ENCODE data around the gene CHRNA7.

DNA sequence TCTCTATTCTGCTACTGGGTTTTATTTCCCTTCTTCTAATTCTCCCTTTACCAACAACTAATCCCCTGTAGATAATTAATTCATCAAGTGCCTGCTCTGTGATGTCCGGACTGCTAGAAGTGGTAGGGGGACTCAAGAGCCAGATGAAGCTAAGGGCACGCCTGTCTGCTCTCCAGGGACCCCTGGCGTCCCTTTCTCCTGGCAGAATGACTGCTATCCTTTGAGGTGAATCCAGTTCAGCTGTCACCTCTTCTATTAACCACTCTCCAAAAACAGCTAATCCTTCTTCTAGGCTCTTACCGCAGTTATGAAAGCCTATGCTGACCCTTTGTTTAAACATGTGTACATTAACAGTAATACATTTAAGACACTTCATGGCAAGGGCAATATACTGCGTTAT is 1.4 kb upstream of the CHRNA7 start:
- TF ChIP-seq POLR2AphosphoS5 (IDR thresholded peaks at IDR 0.05) (no peak), POLR2A (IDR thresholded peaks at IDR 0.05) (no peak), EP300 (IDR thresholded peaks at IDR 0.05; ENCODE audit: low read depth) (no peak)
- TF ChIP-seq, protein P1, sequence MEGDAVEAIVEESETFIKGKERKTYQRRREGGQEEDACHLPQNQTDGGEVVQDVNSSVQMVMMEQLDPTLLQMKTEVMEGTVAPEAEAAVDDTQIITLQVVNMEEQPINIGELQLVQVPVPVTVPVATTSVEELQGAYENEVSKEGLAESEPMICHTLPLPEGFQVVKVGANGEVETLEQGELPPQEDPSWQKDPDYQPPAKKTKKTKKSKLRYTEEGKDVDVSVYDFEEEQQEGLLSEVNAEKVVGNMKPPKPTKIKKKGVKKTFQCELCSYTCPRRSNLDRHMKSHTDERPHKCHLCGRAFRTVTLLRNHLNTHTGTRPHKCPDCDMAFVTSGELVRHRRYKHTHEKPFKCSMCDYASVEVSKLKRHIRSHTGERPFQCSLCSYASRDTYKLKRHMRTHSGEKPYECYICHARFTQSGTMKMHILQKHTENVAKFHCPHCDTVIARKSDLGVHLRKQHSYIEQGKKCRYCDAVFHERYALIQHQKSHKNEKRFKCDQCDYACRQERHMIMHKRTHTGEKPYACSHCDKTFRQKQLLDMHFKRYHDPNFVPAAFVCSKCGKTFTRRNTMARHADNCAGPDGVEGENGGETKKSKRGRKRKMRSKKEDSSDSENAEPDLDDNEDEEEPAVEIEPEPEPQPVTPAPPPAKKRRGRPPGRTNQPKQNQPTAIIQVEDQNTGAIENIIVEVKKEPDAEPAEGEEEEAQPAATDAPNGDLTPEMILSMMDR (IDR thresholded peaks at IDR 0.05): no peak
